ENCODE data around the gene C10orf71. TPM values are rescaled to one million over a fixed set of nuclear protein-coding genes. Genes with fewer than 3 reads are reported as not detected.

C10orf71 gene
- total and polyA plus RNA-seq, 2 of the 8 experiments (the other 6 are each of a cell fraction or from before 2014, with no cell fraction given), result not detected

DNA sequence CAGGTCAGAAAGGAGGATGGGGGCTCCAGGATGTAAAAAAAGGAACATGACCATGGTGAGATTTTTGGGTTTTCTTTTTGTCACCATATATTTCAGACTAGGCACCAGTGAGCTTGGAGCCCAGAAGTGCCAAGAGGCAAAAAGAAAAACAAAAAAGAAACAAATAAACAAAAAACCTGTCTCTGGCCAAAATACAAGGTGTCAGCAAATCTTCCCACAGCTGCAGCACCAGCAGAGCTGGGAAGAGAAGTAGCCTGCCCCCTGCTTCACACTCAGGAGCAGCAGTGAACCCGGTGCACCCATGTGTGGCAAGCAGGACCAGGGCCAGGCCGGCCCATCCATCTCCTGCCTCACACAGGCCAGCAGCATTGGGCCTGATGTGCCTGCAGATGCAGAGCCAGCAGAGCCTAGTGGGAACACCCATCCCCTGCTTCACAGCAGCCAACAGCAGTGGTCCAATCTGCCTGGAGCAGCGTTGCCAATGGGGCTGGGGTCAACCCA lies 34.7 kb upstream of the C10orf71 start:
- H3K79me1 ChIP-seq (ENCODE audit: low read depth, low read length), result no peaks in the 10 kb centered on the region
- ChIA-PET CTCF (ENCODE audit: partially characterized antibody) (no interaction called here), POLR2A (ENCODE audit: partially characterized antibody) (no interaction called here)
- H3K9me3 ChIP-seq (ENCODE audit: insufficient read depth in 2 of 2, low read depth in 1 of 2, low read length in 1 of 2), result peaks cover 3% of the 10 kb centered on the region in 2 experiments; a peak in 2 of 4 replicates
- no peak overlapping the region for H3K9ac ChIP-seq (replicated peaks in 1 of 4; ENCODE audit: extremely low read depth in 1 of 4, low read depth in 3 of 4, low read length in 3 of 4)
- no peak overlapping the region for H4K5ac ChIP-seq (ENCODE audit: insufficient read length, low read depth, low read length)
- no peak overlapping the region for H2AFZ ChIP-seq (ENCODE audit: low read length)
- H3K4me3 ChIP-seq (ENCODE audit: extremely low read depth in 1 of 4, insufficient read depth in 2 of 4, low read depth in 3 of 4, low read length in 4 of 4), result no peak overlapping the region
- no peaks in the 10 kb centered on the region for H3K36me3 ChIP-seq (ENCODE audit: control insufficient read depth in 2 of 4, insufficient read depth in 4 of 4, low read length in 3 of 4)
- no peaks in the 10 kb centered on the region; a peak in 2 of 7 replicates for H3K27me3 ChIP-seq (replicated peaks in 1 of 4; ENCODE audit: control insufficient read depth in 3 of 4, extremely low read depth in 1 of 4, insufficient read depth in 3 of 4, low read length in 3 of 4)
- H2AK5ac ChIP-seq (ENCODE audit: low read depth, low read length), result no peak overlapping the region
- no peak overlapping the region for H2BK120ac ChIP-seq (replicated peaks; ENCODE audit: low read depth, low read length)
- H2BK20ac ChIP-seq (ENCODE audit: low read length), result no peak overlapping the region
- no peak for TF ChIP-seq TEAD4 (IDR thresholded peaks at IDR 0.05; ENCODE audit: low read depth, low read length)
- no peak for TF ChIP-seq TBP (IDR thresholded peaks at IDR 0.05; ENCODE audit: low read depth, low read length)
- no peak for TF ChIP-seq POU5F1 (IDR thresholded peaks at IDR 0.05; ENCODE audit: low read depth, low read length)
- no peak for TF ChIP-seq SRF (IDR thresholded peaks at IDR 0.05; ENCODE audit: low read depth, low read length)
- no peak for TF ChIP-seq CREB1 (IDR thresholded peaks at IDR 0.05)
- no peak for TF ChIP-seq ZNF274 (IDR thresholded peaks at IDR 0.05; ENCODE audit: borderline replicate concordance, extremely low read depth, low read length)
- TF ChIP-seq EGR1 (IDR thresholded peaks at IDR 0.05; ENCODE audit: borderline replicate concordance, low read depth, low read length), result no peak
- no peak for TF ChIP-seq CEBPB (IDR thresholded peaks at IDR 0.05; ENCODE audit: low read depth, low read length)
- no peak for TF ChIP-seq HDAC2 (IDR thresholded peaks at IDR 0.05; ENCODE audit: borderline replicate concordance in 1 of 2, low read depth in 2 of 2, low read length in 2 of 2)
- TF ChIP-seq CBX8 (IDR thresholded peaks at IDR 0.05; ENCODE audit: borderline replicate concordance, low read depth, low read length), result no peak
- TF ChIP-seq YY1 (IDR thresholded peaks at IDR 0.05; ENCODE audit: low read depth, low read length), result no peak
- TF ChIP-seq CTBP2 (IDR thresholded peaks at IDR 0.05; ENCODE audit: borderline replicate concordance, insufficient read depth, insufficient read length, low read length), result no peak
- TF ChIP-seq MAFK (IDR thresholded peaks at IDR 0.05; ENCODE audit: low read depth, low read length), result no peak
- TF ChIP-seq BCL11A (IDR thresholded peaks at IDR 0.05; ENCODE audit: low read depth in 2 of 2, low read length in 2 of 2), result no peak
- no peak for TF ChIP-seq SP4 (IDR thresholded peaks at IDR 0.05; ENCODE audit: low read length)
- H2BK5ac ChIP-seq (ENCODE audit: low read depth, low read length), result no peak overlapping the region
- H3K14ac ChIP-seq (ENCODE audit: insufficient read length), result no peak overlapping the region
- H3K23ac ChIP-seq (ENCODE audit: insufficient read length), result no peak overlapping the region
- no peaks in the 10 kb centered on the region for H4K20me1 ChIP-seq (replicated peaks in 1 of 2; ENCODE audit: control insufficient read depth in 1 of 2, insufficient read depth in 2 of 2, low read length in 2 of 2)
- FAIRE-seq, result no peak
- DNase-seq (ENCODE audit: low read depth in 1 of 2, low spot score in 2 of 2), result no peak
- no peak overlapping the region for H2BK15ac ChIP-seq (ENCODE audit: low read length)
- 95% methylated on average over 3 of the region's 3 CpGs; no CpG with 5 or more reads in 1 of the 2 experiments for WGBS, 2 experiments (ENCODE audit: extremely low coverage in 1 of 2, insufficient coverage in 1 of 2, insufficient read length in 1 of 2, insufficient replicate concordance in 2 of 2, low coverage in 1 of 2, low lambda C conversion rate in 2 of 2, missing lambda C conversion rate in 1 of 2)
- no peak overlapping the region for H2BK12ac ChIP-seq (ENCODE audit: low read depth, low read length)
- H3K4me1 ChIP-seq (replicated peaks in 1 of 4; ENCODE audit: control insufficient read depth in 3 of 4, insufficient read depth in 4 of 4, low read length in 3 of 4), result peaks cover 0 to 2% (median 0%) of the 10 kb centered on the region in 4 experiments; a peak in 1 of 7 replicates
- H3K79me2 ChIP-seq (ENCODE audit: control insufficient read depth in 1 of 2, insufficient read depth in 2 of 2, low read length in 2 of 2), result no peaks in the 10 kb centered on the region
- no peak overlapping the region for H3K4me2 ChIP-seq (ENCODE audit: insufficient read depth in 1 of 2, low read depth in 2 of 2, low read length in 2 of 2)
- no peak overlapping the region; the same call in 1 of the 2 replicates for H4K8ac ChIP-seq (ENCODE audit: extremely low read depth, insufficient read depth, low read length)
- no peak overlapping the region for H3K18ac ChIP-seq (ENCODE audit: extremely low read depth, low read length)
- no peaks in the 10 kb centered on the region for H3K23me2 ChIP-seq (ENCODE audit: low read depth, low read length)
- H4K91ac ChIP-seq (replicated peaks; ENCODE audit: insufficient read length, low read length), result no peak overlapping the region
- H3K4ac ChIP-seq (replicated peaks; ENCODE audit: insufficient read length, low read depth, low read length), result no peak overlapping the region
- no peak overlapping the region for H3K56ac ChIP-seq (replicated peaks; ENCODE audit: insufficient read length, low read depth, low read length)
- no peak overlapping the region for H3K27ac ChIP-seq (ENCODE audit: low read depth, low read length)
